Activated CD4-positive, alpha-beta memory T cell treated with anti-CD3 and anti-CD28 coated beads for 36 hours (primary cell): ENCODE measurements around the gene XRCC2. TPM values are rescaled to one million over a fixed set of nuclear protein-coding genes. Genes with fewer than 3 reads are reported as not detected.
"Not testable (repeated sequence)": the region's sequence is repeated elsewhere in the genome, so short reads cannot be mapped to it uniquely, and the experiment has no call there.

Experiments
- CTCF ChIA-PET: fragments of 350-600 bp; sonication (Branson Sonifier 250); formaldehyde crosslinking; loops from one replicate; lab custom pipeline; 2021; ENCODE audit warnings: antibody characterized with exemption, inconsistent platforms; lab: Charles Lee
- POLR2A ChIA-PET: fragments of 350-600 bp; sonication (Branson Sonifier 250); formaldehyde crosslinking; loops from one replicate; lab custom pipeline; 2021; ENCODE audit warnings: antibody characterized with exemption; lab: Charles Lee
- DNase-seq: peaks from one replicate; pipeline ENCODE4 v3.0.0-alpha.2; 2020
- H3K27ac Mint-ChIP-seq: one replicate; pipeline ENCODE4 v1.8.0; 2021; ENCODE audit warnings: mixed read lengths
- H3K27me3 Mint-ChIP-seq: one replicate; pipeline ENCODE4 v1.8.0; 2021; ENCODE audit warnings: mixed read lengths
- H3K36me3 Mint-ChIP-seq: one replicate; pipeline ENCODE4 v1.8.0; 2021; ENCODE audit warnings: mixed read lengths
- H3K4me1 Mint-ChIP-seq: one replicate; pipeline ENCODE4 v1.8.0; 2021; ENCODE audit warnings: low read depth, mixed read lengths
- H3K4me3 Mint-ChIP-seq: one replicate; pipeline ENCODE4 v1.8.0; 2021; ENCODE audit warnings: mild to moderate bottlenecking, mixed read lengths
- H3K9me3 Mint-ChIP-seq: one replicate; pipeline ENCODE4 v1.8.0; 2021; ENCODE audit warnings: mixed read lengths
- intact Hi-C: fragments of 100-400 bp; cut with micrococcal nuclease; formaldehyde crosslinking; loops from one replicate; pipeline ENCODE4 v1.15.1; 2023
- total RNA-seq, 2 experiments: library from RNA; stranded (reverse); gene quantifications; one replicate each; pipeline ENCODE4 v1.2.3, GENCODE V29; 2021

Gene XRCC2
- total RNA-seq, 2 experiments from 2014 or later: 13.6 to 15.0 TPM

DNA sequence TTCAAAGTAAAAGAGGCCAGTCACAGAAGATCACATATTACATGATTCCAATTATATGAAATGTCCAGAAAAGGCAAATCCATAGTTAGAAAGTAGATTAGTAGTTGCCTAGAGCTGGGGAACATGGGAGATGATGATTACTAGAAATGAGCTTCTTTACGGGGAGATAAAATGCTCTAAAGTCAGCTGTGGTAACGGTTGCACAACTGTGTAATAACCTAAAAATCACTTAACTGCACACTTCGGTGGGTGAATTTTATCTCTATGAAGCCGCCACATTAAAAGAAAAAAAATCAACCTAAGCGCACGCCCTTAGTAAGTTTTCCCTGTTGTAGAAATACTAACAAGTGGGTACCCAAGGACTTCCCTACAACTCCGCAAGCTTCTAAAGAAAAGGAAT, 15.9 kb downstream of the XRCC2 start:
- Mint-ChIP-seq H3K4me1 (no peaks in the 10 kb centered on the region), H3K36me3 (peaks cover 30% of the 10 kb centered on the region), H3K27me3 (no peaks in the 10 kb centered on the region), H3K27ac (no peak overlapping the region), H3K4me3 (no peak overlapping the region), H3K9me3 (no peaks in the 10 kb centered on the region)
- POLR2A ChIA-PET: no interaction called here
- no peak for DNase-seq
- intact Hi-C loops: no loop called here
- CTCF ChIA-PET: no interaction called here

DNA sequence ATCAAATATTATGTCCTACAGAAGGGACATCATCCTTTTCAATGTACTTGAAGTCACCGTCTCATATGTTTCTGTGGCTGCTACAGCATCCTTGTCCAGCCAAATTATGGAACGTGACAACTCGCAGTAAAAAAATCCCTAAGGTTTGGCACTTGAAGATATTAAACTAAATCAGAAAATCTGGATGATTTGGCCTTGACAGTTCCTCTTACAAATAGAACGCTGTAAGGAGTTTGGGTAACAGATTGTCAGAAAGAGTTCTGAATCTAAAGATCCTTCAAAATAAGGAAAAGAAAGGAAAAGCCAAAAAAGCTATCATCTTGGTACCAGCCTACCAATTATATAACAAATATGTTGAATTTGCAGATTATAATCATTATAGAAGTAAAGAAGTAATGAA, 21.0 kb downstream of the XRCC2 start:
- no peaks in the 10 kb centered on the region for H3K9me3 Mint-ChIP-seq
- DNase-seq: no peak
- H3K27ac Mint-ChIP-seq: no peak overlapping the region
- no peaks in the 10 kb centered on the region for H3K27me3 Mint-ChIP-seq
- no peaks in the 10 kb centered on the region for H3K4me1 Mint-ChIP-seq
- H3K4me3 Mint-ChIP-seq: no peak overlapping the region
- intact Hi-C loops: no loop called here
- ChIA-PET POLR2A (no interaction called here), CTCF (no interaction called here)
- H3K36me3 Mint-ChIP-seq: peaks cover 37% of the 10 kb centered on the region

DNA sequence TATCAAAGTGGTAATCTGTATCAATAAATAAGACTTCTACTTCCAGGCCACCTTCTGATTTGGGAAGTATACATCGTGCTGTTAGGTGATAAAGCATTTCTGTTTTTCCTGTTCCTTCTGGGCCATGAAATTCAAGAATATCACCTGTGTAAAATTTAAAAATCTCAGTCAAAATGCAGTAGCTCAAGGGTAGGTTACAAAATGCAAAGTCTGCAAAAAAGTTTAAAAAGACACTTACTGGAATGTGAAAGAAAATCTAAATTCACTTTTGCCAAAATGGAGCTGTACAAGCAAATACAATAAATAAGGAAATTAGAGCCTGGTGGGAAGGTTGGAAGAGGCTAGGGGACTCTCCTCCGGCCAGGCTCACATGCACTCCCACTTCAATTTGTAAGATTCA, 26.7 kb downstream of the XRCC2 start:
- POLR2A ChIA-PET: no interaction called here
- H3K4me1 Mint-ChIP-seq: no peaks in the 10 kb centered on the region
- H3K27me3 Mint-ChIP-seq: no peaks in the 10 kb centered on the region
- intact Hi-C loops: no loop called here
- H3K9me3 Mint-ChIP-seq: no peaks in the 10 kb centered on the region
- H3K27ac Mint-ChIP-seq: no peak overlapping the region
- H3K36me3 Mint-ChIP-seq: peaks cover 47% of the 10 kb centered on the region
- CTCF ChIA-PET: no interaction called here
- DNase-seq: no peak
- H3K4me3 Mint-ChIP-seq: no peak overlapping the region

DNA sequence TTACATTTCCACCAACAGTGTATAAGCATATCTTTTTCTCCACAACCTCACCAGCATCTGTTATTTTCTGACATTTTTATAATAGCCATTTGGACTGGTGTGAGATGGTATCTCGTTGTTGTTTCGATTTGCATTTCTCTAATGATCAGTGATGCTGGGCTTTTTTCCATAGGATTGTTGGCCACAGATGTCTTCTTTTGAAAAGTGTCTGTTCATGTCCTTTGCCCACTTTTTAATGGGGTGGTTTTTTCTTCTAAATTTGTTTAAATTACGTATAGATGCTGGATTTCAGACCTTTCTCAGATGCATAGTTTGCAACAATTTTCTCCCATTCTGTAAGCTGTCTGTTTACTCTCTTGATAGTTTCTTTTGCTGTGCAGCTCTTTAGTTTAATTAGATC, 28.9 kb downstream of the XRCC2 start:
- peaks cover 43% of the 10 kb centered on the region for H3K36me3 Mint-ChIP-seq
- POLR2A ChIA-PET: no interaction called here
- no peak overlapping the region for H3K27ac Mint-ChIP-seq

DNA sequence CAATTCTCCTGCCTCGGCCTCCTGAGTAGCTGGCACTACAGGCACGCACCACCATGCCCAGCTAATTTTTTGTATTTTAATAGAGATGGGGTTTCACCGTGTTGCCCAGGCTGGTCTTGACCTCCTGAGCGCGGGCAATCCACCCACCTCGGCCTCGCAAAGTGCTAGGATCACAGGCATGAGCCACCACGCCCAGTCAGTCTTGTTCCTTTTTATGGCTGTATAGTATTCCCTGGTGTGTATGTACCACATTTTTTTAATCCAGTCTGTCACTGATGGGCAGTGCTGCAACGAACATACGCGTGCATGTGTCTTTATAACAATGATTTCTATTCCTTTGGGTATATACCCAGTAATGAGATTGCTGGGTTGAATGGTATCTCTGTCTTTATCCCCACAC, 29.4 kb downstream of the XRCC2 start:
- POLR2A ChIA-PET, H3K4me1 Mint-ChIP-seq, H3K9me3 Mint-ChIP-seq, CTCF ChIA-PET, H3K27me3 Mint-ChIP-seq, DNase-seq, intact Hi-C loops, H3K4me3 Mint-ChIP-seq, H3K27ac Mint-ChIP-seq: not testable (repeated sequence)
- H3K36me3 Mint-ChIP-seq: peaks cover 41% of the 10 kb centered on the region

More for the DNA sequence above, 28.9 kb downstream of the XRCC2 start:
- Mint-ChIP-seq H3K4me1 (no peaks in the 10 kb centered on the region), H3K9me3 (no peaks in the 10 kb centered on the region), H3K4me3 (no peak overlapping the region), H3K27me3 (no peaks in the 10 kb centered on the region)
- intact Hi-C loops: no loop called here
- CTCF ChIA-PET: no interaction called here
- DNase-seq: no peak

DNA sequence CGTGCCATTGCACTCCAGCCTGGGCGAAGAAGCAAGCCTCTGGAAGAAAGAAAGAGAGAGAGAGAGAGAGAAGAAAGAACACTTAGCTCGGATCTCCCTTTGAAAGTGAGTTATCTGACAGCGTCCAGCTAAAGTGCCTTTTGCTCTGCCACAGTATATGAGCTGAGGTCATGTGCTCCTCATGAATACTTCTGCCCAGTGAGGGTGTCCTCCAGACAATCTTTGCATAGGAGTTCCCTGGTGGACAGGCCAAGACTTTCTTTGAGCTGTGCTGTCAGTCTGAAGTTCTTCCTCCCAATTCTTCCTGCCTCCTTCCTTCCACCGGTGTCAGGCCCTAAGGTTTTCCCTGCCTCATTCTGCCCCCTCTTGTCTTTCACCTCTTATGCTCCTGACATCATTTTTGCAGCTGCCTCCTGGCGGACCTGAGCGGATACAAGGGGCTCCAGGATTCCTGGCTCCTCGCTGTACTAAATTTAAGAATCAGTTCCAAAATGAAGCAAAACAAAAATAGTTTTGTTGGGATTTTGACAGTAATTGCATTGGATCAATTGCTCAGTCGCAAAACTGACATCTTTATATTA, 31.9 kb downstream of the XRCC2 start:
- no peak overlapping the region for H3K27ac Mint-ChIP-seq
- no peak for DNase-seq
- ChIA-PET POLR2A (no interaction called here), CTCF (no interaction called here)
- H3K27me3 Mint-ChIP-seq: no peaks in the 10 kb centered on the region
- no peaks in the 10 kb centered on the region for H3K9me3 Mint-ChIP-seq
- intact Hi-C loops: no loop called here
- H3K4me1 Mint-ChIP-seq: no peaks in the 10 kb centered on the region
- H3K4me3 Mint-ChIP-seq: no peak overlapping the region
- H3K36me3 Mint-ChIP-seq: peaks cover 34% of the 10 kb centered on the region

DNA sequence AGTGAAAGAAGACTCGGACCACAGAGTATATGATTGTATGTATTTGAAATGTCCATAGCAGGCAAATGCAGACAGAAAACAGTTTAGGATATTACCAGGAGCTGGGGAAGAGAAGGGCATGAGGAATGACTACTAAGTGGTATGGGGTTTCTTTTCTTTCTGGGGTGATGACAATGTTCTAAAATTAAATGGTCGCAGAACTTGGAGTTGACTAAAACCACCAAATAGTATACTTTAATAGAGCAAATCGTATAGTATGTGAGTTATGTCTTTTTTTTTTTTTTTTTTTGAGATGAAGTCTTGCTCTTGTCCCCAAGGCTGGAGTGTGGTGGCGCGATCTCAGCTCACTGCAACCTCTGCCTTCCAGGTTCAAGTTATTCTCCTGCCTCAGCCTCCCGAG, 34.6 kb downstream of the XRCC2 start:
- no peak for DNase-seq
- Mint-ChIP-seq H3K36me3 (peaks cover 12% of the 10 kb centered on the region), H3K4me1 (no peaks in the 10 kb centered on the region), H3K9me3 (no peaks in the 10 kb centered on the region), H3K27ac (no peak overlapping the region), H3K27me3 (no peaks in the 10 kb centered on the region), H3K4me3 (no peak overlapping the region)
- intact Hi-C loops: no loop called here
- ChIA-PET CTCF (interaction anchor here (0.7 kb wide), 1 partner anchor 517 kb away, joined by 7 read pairs; no protein-coding TSS in a partner anchor), POLR2A (no interaction called here)

DNA sequence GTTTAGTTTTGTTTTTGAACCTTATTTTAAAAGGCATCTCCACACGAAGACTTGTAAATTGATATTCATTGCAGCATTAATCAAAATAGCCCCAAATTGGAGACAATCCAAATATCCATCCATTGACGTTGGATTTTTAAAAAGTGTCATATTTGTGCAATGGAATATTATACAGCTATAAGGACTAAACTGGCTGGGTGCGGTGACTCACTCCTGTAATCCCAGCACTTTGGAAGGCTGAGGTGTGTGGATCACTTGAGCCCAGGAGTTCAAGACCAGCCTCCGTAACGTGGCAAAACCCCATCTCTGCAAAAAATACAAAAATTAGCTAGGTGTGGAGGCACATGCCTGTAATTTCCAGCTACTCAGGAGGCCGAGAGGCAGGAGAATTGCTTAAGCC, 35.1 kb downstream of the XRCC2 start:
- ChIA-PET POLR2A (no interaction called here), CTCF (interaction anchor here (0.7 kb wide), 1 partner anchor 516 kb away, joined by 7 read pairs; no protein-coding TSS in a partner anchor)
- Mint-ChIP-seq H3K9me3 (no peaks in the 10 kb centered on the region), H3K4me1 (no peaks in the 10 kb centered on the region), H3K27me3 (no peaks in the 10 kb centered on the region), H3K4me3 (no peak overlapping the region), H3K27ac (no peak overlapping the region), H3K36me3 (peaks cover 9% of the 10 kb centered on the region)
- no peak for DNase-seq
- intact Hi-C loops: no loop called here

DNA sequence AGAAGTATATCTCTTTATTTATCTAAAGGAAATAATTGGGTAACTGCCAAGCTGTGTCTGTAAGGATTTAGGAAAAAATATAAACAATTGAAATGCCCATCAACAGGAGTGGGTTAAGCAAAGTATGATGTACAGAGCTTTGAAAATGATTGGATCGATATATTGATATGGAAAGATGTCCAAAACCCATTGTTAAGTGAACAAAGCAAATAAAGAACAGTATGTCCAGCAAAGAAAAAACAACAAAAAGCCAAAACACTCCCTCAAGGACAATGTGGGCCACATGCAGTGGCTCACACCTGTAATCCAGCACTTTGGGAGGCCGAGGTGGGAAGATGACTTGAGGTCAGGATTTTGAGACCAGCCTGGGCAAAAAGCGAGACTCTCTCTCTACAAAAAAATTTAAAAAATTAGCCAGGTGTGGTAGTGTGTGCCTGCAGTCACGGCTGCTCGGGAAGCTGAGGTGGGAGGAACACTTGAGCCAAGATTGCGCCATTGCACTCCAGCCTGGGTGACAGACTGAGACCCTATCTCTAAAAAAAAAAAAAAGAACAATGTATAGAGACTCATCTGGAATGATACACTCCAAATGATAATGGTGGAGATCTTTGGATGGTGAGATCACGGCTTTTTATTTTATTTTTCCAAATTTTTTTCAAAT, 37.9 kb downstream of the XRCC2 start:
- CTCF ChIA-PET: no interaction called here
- POLR2A ChIA-PET: no interaction called here
- H3K9me3 Mint-ChIP-seq: no peaks in the 10 kb centered on the region
- H3K36me3 Mint-ChIP-seq: peaks cover 2% of the 10 kb centered on the region
- no peak overlapping the region for H3K27ac Mint-ChIP-seq
- no peak for DNase-seq
- intact Hi-C loops: no loop called here
- H3K27me3 Mint-ChIP-seq: peaks cover 3% of the 10 kb centered on the region
- H3K4me3 Mint-ChIP-seq: no peak overlapping the region
- H3K4me1 Mint-ChIP-seq: no peaks in the 10 kb centered on the region

DNA sequence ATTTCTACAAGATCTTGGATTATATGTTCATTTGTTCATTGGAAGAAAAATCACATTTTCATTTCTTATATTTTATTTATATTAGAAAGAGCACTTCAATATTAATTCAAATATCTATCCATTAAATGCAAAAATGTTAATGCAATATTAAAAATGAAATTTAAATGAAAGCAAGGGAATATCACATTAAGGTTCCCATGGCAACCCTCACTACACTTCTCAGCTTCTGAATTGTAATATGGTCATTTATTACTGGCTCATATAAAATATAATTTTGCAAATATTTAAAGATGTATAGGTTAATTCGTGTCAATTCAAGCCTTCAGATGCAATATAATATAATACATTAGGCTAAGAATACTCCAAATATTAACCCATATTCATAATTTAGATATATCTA, 38.8 kb downstream of the XRCC2 start:
- CTCF ChIA-PET: no interaction called here
- no peak overlapping the region for H3K4me3 Mint-ChIP-seq
- H3K27ac Mint-ChIP-seq: no peak overlapping the region
- H3K36me3 Mint-ChIP-seq: no peaks in the 10 kb centered on the region
- no peaks in the 10 kb centered on the region for H3K9me3 Mint-ChIP-seq
- peaks cover 3% of the 10 kb centered on the region for H3K27me3 Mint-ChIP-seq
- no peak for DNase-seq
- H3K4me1 Mint-ChIP-seq: no peaks in the 10 kb centered on the region
- POLR2A ChIA-PET: no interaction called here
- intact Hi-C loops: no loop called here

DNA sequence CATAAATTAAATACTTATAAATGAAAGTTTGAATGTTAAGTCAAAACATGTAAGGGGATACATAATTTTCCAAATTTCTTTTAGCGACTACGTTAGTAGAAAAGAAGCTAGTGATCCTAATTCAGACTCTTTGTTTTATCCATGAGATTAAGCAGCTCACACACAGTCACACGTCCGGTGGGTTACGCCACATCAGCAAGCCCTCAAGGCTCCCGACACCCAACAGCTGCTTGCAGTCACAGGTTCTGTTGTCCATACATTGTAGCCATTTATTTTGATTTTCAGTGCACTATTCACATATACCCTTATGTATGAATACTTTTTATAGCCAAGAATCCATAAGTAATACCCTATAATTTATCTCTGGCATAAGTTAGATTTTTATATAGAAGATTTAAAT, 39.5 kb downstream of the XRCC2 start:
- POLR2A ChIA-PET: interaction anchor here (0.5 kb wide), 1 partner anchor 45 kb away, joined by 3 read pairs; no protein-coding TSS in a partner anchor
- no peaks in the 10 kb centered on the region for H3K9me3 Mint-ChIP-seq
- no peaks in the 10 kb centered on the region for H3K36me3 Mint-ChIP-seq
- H3K4me3 Mint-ChIP-seq: no peak overlapping the region
- H3K27me3 Mint-ChIP-seq: peaks cover 3% of the 10 kb centered on the region
- CTCF ChIA-PET: no interaction called here
- intact Hi-C loops: no loop called here
- no peaks in the 10 kb centered on the region for H3K4me1 Mint-ChIP-seq
- no peak for DNase-seq
- no peak overlapping the region for H3K27ac Mint-ChIP-seq

DNA sequence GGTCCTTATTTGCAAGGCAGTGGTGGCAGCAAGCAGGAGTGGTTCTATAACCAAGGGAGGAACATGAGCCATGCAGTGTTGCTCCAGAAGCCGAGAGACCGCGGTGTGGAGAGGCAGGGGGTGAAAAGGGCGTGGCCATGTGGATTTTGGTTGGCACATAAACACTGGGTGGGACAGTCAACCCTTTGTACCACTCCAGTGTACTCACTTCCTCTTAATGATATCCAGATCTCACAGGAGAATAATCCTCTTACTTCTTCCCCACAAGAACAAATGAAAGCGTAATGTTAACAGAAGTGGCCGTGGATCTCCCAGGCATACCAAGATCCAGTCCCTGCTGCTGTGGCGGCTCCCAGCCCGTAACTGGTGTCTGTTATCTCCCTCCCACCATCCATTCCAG, 42.4 kb downstream of the XRCC2 start:
- CTCF ChIA-PET: no interaction called here
- intact Hi-C loops: no loop called here
- Mint-ChIP-seq H3K4me1 (no peaks in the 10 kb centered on the region), H3K27me3 (peaks cover 10% of the 10 kb centered on the region), H3K27ac (no peak overlapping the region), H3K4me3 (no peak overlapping the region), H3K9me3 (no peaks in the 10 kb centered on the region), H3K36me3 (no peaks in the 10 kb centered on the region)
- no peak for DNase-seq
- POLR2A ChIA-PET: no interaction called here

DNA sequence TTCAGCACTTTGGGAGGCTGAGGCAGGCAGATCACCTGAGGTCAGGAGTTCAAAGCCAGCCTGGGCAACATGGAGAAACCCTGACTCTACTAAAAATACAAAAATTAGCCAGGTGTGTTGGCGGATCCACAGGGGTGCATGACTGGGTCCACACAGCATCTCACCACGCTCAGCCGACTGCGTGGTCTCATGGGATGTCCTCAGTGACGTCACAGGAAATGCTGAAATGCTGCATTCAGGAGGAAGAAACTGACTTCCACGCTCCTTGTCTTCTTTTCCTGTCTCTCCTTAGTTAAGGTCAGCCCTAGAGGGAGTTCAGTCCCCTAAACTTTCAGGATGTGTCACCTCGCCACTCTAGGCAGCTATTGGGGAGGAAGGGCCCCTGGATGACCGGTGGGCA, 42.9 kb downstream of the XRCC2 start:
- no peaks in the 10 kb centered on the region for H3K4me1 Mint-ChIP-seq
- no peaks in the 10 kb centered on the region for H3K9me3 Mint-ChIP-seq
- no peaks in the 10 kb centered on the region for H3K36me3 Mint-ChIP-seq
- no peak for DNase-seq
- H3K27me3 Mint-ChIP-seq: peaks cover 10% of the 10 kb centered on the region
- intact Hi-C loops: no loop called here
- H3K27ac Mint-ChIP-seq: no peak overlapping the region
- ChIA-PET POLR2A (no interaction called here), CTCF (no interaction called here)
- H3K4me3 Mint-ChIP-seq: no peak overlapping the region
